ENCODE results near the gene BBX. TPM values are rescaled to one million over a fixed set of nuclear protein-coding genes. Genes with fewer than 3 reads are reported as not detected.

Gene BBX
- total RNA-seq, 6 experiments from 2014 or later = 40.6 to 50.3 (median 46.4) TPM

DNA sequence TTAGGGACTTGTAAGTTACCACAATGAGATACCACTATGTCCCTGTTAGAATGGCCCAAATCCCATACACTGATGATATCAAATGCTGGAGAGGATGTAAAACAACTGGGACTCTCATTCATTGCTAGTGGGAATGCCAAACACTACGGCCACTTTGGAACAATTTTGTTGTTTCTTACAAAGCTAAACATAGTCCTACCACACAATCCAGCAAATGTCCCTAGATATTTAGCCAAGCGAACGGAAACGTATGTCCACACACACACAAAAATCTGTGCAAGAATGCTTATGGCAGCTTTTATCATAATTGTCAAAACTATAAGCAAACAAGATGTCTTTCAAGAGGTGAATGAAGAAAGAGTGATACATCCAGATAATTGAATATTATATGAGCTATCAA lies 296.9 kb downstream of the BBX start:
- H3K4me3 Mint-ChIP-seq = no peak overlapping the region
- H3K36me3 Mint-ChIP-seq (ENCODE audit: low read depth) = no peaks in the 10 kb centered on the region
- no peak for DNase-seq
- TF ChIP-seq, protein P1, sequence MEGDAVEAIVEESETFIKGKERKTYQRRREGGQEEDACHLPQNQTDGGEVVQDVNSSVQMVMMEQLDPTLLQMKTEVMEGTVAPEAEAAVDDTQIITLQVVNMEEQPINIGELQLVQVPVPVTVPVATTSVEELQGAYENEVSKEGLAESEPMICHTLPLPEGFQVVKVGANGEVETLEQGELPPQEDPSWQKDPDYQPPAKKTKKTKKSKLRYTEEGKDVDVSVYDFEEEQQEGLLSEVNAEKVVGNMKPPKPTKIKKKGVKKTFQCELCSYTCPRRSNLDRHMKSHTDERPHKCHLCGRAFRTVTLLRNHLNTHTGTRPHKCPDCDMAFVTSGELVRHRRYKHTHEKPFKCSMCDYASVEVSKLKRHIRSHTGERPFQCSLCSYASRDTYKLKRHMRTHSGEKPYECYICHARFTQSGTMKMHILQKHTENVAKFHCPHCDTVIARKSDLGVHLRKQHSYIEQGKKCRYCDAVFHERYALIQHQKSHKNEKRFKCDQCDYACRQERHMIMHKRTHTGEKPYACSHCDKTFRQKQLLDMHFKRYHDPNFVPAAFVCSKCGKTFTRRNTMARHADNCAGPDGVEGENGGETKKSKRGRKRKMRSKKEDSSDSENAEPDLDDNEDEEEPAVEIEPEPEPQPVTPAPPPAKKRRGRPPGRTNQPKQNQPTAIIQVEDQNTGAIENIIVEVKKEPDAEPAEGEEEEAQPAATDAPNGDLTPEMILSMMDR (IDR thresholded peaks at IDR 0.05) = no peak
- no peaks in the 10 kb centered on the region for H3K4me1 Mint-ChIP-seq (ENCODE audit: low read depth)
- H3K27me3 Mint-ChIP-seq (ENCODE audit: insufficient read depth) = peaks cover 23% of the 10 kb centered on the region
- no peaks in the 10 kb centered on the region for H3K9me3 Mint-ChIP-seq
- H3K27ac Mint-ChIP-seq = no peak overlapping the region

DNA sequence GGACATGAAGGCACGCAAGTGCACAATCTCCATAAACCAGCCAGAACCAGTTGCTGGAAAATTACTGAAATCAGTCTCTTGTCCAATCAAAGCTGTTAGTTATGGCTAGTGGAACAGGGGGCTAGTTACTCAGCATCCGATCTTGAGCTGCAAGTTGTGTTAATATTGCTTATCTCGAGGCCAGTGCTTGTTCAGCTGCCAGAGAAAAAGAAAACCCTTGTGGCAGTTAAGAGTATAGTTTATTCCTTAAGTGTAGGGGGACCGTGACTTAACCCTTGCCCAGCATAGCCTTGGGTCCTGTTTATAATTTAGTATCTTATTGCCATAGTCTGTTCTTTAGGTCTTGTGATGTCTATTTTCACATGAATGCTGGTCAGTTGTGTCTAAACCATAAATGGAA lies 299.5 kb downstream of the BBX start:
- no peaks in the 10 kb centered on the region for H3K36me3 Mint-ChIP-seq (ENCODE audit: low read depth)
- no peaks in the 10 kb centered on the region for H3K9me3 Mint-ChIP-seq
- TF ChIP-seq, protein P1 (IDR thresholded peaks at IDR 0.05) = peak; percentile 10; the same call in 1 of the 2 replicates
- peaks cover 29% of the 10 kb centered on the region for H3K27me3 Mint-ChIP-seq (ENCODE audit: insufficient read depth)
- H3K27ac Mint-ChIP-seq = no peak overlapping the region
- no peak overlapping the region for H3K4me3 Mint-ChIP-seq
- DNase-seq = no peak
- H3K4me1 Mint-ChIP-seq (ENCODE audit: low read depth) = no peaks in the 10 kb centered on the region

- no peak for DNase-seq
- Mint-ChIP-seq H3K4me3 (no peak overlapping the region), H3K36me3 (ENCODE audit: low read depth) (no peaks in the 10 kb centered on the region), H3K4me1 (ENCODE audit: low read depth) (no peaks in the 10 kb centered on the region), H3K27me3 (ENCODE audit: insufficient read depth) (peaks cover 25% of the 10 kb centered on the region), H3K27ac (no peak overlapping the region), H3K9me3 (no peaks in the 10 kb centered on the region)
- TF ChIP-seq, protein P1 (IDR thresholded peaks at IDR 0.05) = no peak
These were observed 302.1 kb downstream of the BBX start for GRCh38 chr3:107824822-107825371.

- Mint-ChIP-seq H3K36me3 (ENCODE audit: low read depth) (no peaks in the 10 kb centered on the region), H3K27ac (no peak overlapping the region), H3K9me3 (no peaks in the 10 kb centered on the region), H3K4me3 (no peak overlapping the region), H3K4me1 (ENCODE audit: low read depth) (no peaks in the 10 kb centered on the region), H3K27me3 (ENCODE audit: insufficient read depth) (peaks cover 21% of the 10 kb centered on the region)
- TF ChIP-seq, protein P1 (IDR thresholded peaks at IDR 0.05) = no peak
- no peak for DNase-seq
These were observed 302.8 kb downstream of the BBX start for GRCh38 chr3:107825556-107825955.

GRCh38 chr3:107826727-107827126 lies 304.0 kb downstream of the BBX start:
- Mint-ChIP-seq H3K9me3 (no peaks in the 10 kb centered on the region), H3K4me3 (no peak overlapping the region), H3K36me3 (ENCODE audit: low read depth) (no peaks in the 10 kb centered on the region), H3K4me1 (ENCODE audit: low read depth) (no peaks in the 10 kb centered on the region), H3K27ac (no peak overlapping the region), H3K27me3 (ENCODE audit: insufficient read depth) (peaks cover 20% of the 10 kb centered on the region)
- DNase-seq = no peak
- TF ChIP-seq, protein P1 (IDR thresholded peaks at IDR 0.05) = no peak

GRCh38 chr3:107829185-107829584 lies 306.4 kb downstream of the BBX start:
- no peak for DNase-seq
- Mint-ChIP-seq H3K27me3 (ENCODE audit: insufficient read depth) (peaks cover 12% of the 10 kb centered on the region), H3K4me1 (ENCODE audit: low read depth) (no peaks in the 10 kb centered on the region), H3K36me3 (ENCODE audit: low read depth) (no peaks in the 10 kb centered on the region), H3K27ac (no peak overlapping the region), H3K4me3 (no peak overlapping the region), H3K9me3 (no peaks in the 10 kb centered on the region)
- TF ChIP-seq, protein P1 (IDR thresholded peaks at IDR 0.05) = no peak

Measured in HFFc6 (cell line).